HUDEP-2 (cell line): ENCODE measurements around the gene ANKAR.
"Not testable (repeated sequence)": the region's sequence is repeated elsewhere in the genome, so short reads cannot be mapped to it uniquely, and the experiment has no call there.

Experiments
- DNase-seq, 76 experiments: peaks; one replicate each; lab custom pipeline; 2025; ENCODE audit not compliant: unreplicated experiment in 76 of 76; lab: John Stamatoyannopoulos, UW

The ANKAR gene

DNA sequence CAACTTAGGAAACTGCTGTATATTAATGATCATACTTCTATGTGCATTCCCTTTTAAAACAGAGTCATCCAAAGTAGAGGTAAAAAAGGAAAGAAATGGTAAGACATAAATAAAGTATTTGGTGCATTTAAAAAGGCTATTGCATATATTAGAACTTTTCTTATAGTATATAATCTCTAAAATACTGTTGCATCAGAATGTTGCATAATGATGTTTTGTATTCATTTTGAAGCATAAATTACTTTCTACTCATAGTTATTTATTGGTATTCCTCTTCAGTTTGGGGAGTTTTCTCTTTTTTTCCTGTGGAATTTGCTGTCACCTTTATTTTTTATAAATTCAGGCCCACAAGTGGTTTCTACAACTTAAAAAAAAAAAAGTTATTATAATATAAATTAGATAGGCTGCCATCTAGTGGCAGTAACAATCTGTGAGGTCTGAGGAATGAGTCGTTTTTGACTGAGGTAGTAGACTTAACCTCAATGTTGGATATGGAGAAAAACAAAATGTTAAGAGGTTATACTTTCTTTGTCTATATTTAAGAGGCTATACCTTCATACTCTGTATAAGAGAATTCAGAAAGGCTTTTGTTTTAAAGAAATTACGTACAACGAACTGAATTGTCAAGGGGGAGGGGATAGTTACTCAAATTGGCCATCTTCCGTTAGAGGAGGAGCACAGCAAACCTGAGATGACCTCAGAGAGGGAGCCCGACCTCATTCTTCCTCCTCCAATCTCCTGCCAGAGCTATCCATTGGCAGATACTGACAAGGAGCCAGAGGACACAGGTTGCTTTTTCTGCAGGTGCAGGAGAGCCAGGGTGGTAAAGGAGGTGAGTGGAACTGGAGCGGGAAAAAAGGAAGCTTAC lies 23.8 kb downstream of the ANKAR start:
- peak in 24 of 76 experiments; percentile 4 to 53 (median 21) for DNase-seq

DNA sequence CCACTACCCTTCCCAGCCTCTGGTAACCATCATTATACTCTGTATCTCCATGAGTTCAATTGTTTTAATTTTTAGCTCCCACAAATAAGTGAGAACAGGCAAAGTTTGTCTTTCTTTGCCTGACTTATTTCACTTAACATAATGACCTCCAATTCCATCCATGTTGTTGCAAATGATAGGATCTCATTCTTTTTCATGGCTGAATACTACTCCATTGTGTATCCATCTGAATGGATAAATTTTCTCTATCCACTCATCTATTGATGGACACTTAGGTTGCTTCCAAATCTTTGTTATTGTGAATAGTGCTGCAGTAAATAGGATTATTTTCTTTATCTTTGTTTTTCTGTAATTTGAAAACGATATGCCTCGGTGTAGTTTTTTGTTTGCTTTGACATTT lies 26.2 kb downstream of the ANKAR start:
- no peak for DNase-seq

DNA sequence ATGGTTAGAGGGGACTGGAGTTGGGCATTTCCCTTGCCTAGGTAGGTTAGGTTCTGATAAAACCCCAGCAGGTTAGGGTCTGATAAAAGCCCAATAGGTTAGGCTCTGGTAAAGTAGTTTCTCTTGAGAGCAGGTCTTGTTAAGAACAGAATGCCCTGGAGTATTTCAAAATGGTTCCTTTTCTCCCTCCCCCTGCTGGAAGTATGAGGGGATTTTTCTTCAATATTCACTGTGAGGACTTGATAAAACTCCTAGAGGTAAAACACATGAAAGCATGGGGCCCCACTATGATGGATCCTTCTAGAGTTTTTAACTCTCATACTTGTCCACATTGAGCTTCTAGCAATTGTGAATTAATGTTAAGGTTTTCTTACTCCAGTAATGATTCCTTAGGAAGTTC lies 27.6 kb downstream of the ANKAR start:
- peak in 8 of 76 experiments; percentile 2 to 20 (median 12) for DNase-seq

DNA sequence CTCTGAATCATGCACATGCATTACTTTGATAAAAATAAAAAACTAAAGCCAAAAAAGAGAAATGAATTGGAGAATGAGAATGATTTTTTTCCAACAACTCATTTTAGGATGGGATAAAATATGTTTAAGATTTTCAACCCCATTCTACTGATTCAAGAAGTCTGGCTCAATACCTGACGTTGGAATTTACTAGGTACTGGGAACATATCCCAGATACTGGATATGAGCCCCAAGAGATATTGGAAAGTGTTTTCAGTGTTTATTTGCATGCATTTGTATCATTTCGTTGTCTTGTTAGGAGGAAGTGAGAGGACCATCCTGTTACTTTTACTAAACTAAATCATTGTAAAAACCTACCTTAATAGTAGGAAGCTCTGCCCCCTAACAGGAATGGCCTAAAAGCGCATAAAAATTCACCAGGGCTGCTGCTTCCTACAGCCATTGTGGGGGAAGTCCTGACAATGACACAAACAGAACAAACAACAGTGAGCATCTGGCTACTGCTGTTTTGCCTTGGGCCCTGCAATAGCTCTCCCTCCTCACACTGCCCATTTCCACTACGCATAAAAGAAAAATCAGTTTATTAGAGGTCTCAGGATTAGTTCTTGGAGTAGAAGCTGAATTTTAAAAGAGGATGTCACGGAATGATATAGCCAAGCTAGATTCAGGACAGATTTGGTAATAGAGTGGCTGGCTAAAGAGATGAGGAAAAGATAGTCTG lies 35.2 kb downstream of the ANKAR start:
- DNase-seq: no peak

DNA sequence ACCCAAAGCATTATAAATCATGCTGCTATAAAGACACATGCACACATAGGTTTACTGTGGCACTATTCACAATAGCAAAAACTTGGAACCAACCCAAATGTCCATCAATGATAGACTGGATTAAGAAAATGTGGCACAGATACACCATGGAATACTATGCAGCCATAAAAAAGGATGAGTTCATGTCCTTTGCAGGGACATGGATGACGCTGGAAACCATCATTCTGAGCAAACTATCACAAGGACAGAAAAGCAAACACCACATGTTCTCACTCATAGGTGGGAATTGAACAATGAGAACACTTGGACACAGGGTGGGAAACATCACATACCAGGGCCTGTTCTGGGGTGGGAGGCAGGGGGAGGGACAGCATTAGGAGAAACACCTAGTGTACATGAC lies 43.1 kb downstream of the ANKAR start:
- not testable (repeated sequence) for DNase-seq

DNA sequence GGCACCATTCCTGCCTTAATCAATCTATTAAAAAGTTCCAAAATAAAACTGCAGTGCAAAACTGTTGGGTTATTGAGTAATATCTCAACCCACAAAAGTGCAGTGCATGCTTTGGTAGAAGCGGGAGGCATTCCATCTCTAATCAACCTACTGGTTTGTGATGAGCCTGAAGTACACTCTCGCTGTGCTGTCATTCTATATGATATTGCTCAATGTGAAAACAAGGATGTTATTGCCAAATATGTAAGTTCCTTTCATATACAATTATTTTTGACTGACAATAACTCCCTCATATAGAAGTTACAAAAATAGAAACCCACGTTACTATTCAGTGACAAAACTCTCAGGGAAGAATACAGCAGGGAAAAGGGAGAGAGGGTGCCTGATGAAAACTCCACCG lies 45.1 kb downstream of the ANKAR start:
- no peak for DNase-seq

DNA sequence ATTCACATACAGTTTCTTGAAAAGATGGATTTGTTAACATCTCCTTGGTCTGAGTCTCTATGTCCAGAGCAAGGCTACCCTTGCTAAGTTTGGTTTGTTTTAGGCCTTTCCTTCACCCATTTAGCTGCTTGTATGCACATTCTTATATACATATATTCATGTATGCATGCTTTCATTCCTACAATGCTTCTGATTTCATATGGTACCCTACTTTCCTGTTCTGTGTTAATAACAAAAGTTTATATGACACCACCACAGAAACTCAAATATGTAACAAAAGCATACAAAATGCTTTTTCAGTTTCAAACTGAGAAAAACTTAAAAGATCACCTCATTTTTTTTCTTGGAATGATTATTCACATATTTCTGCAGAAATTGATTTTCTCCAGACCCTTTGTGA lies 48.7 kb downstream of the ANKAR start:
- no peak for DNase-seq
